HL-60 (cell line): ENCODE measurements around the gene CHRM3.

Source experiments
- DNase-seq, 2 experiments: peaks; one replicate each; pipeline ENCODE4 v3.0.0-alpha.2; 2010 to 2020; ENCODE audit warnings: low read depth in 1 of 2, low spot score in 1 of 2
- H3K27ac ChIP-seq: fragments of 250-450 bp; sonication (Bioruptor Pico); replicated peaks from 2 replicates; pipeline ENCODE4 v1.5.1; 2020; ENCODE audit warnings: mild to moderate bottlenecking, moderate library complexity
- H3K27me3 ChIP-seq: fragments of 250-450 bp; sonication (Bioruptor Pico); 2 replicates; pipeline ENCODE4 v1.5.1; 2021; ENCODE audit warnings: mild to moderate bottlenecking, moderate library complexity; ENCODE audit not compliant: insufficient read depth, poor library complexity, severe bottlenecking
- H3K4me3 ChIP-seq: replicated peaks from 2 replicates; pipeline ENCODE4 v1.5.1; 2011; ENCODE audit warnings: mild to moderate bottlenecking, control low read depth, low read length; ENCODE audit not compliant: insufficient read depth
- GABPA ChIP-seq: IDR thresholded peaks from 2 replicates; pipeline ENCODE4 v1.6.1; 2012; ENCODE audit warnings: low read depth
- POLR2AphosphoS5 ChIP-seq: IDR thresholded peaks from 2 replicates; pipeline ENCODE4 v1.6.1; 2012; ENCODE audit warnings: low read depth
- SPI1 ChIP-seq: IDR thresholded peaks from 2 replicates; pipeline ENCODE4 v1.6.1; 2012; ENCODE audit warnings: low read depth, mild to moderate bottlenecking, borderline replicate concordance
- TF ChIP-seq, protein P1 (sequence below): IDR thresholded peaks from 2 replicates; pipeline ENCODE4 v1.6.1; 2012; ENCODE audit warnings: low read depth; ENCODE audit not compliant: insufficient replicate concordance
- TF ChIP-seq, protein P2 (sequence below): IDR thresholded peaks from one replicate; pipeline ENCODE4 v1.5.1; 2011; ENCODE audit warnings: low read length, control low read depth, inconsistent platforms; ENCODE audit not compliant: insufficient read depth

The CHRM3 gene

DNA sequence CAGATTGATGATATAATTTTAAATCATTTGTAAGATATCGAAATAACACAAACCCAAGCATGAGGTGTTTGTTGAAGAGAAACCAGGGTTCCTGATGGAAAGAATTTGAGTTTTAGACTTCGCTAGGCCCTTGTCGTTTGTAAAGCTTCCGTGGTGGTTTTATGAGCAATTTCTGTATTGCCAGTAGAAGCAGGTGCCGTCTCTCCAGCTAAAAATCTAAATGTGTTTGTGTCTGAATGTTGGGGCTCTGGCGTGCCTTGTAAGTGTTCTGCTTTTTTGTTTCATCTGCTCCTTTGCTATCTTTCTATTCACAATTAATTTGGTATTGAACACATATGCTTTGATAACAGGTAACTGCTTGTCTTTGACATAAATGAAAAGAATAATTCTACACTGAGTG lies 27.5 kb downstream of the CHRM3 start:
- no peak for DNase-seq
- no peak overlapping the region for H3K27ac ChIP-seq
- no peak for TF ChIP-seq SPI1
- TF ChIP-seq, protein P1, sequence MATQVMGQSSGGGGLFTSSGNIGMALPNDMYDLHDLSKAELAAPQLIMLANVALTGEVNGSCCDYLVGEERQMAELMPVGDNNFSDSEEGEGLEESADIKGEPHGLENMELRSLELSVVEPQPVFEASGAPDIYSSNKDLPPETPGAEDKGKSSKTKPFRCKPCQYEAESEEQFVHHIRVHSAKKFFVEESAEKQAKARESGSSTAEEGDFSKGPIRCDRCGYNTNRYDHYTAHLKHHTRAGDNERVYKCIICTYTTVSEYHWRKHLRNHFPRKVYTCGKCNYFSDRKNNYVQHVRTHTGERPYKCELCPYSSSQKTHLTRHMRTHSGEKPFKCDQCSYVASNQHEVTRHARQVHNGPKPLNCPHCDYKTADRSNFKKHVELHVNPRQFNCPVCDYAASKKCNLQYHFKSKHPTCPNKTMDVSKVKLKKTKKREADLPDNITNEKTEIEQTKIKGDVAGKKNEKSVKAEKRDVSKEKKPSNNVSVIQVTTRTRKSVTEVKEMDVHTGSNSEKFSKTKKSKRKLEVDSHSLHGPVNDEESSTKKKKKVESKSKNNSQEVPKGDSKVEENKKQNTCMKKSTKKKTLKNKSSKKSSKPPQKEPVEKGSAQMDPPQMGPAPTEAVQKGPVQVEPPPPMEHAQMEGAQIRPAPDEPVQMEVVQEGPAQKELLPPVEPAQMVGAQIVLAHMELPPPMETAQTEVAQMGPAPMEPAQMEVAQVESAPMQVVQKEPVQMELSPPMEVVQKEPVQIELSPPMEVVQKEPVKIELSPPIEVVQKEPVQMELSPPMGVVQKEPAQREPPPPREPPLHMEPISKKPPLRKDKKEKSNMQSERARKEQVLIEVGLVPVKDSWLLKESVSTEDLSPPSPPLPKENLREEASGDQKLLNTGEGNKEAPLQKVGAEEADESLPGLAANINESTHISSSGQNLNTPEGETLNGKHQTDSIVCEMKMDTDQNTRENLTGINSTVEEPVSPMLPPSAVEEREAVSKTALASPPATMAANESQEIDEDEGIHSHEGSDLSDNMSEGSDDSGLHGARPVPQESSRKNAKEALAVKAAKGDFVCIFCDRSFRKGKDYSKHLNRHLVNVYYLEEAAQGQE = no peak
- TF ChIP-seq, protein P2, sequence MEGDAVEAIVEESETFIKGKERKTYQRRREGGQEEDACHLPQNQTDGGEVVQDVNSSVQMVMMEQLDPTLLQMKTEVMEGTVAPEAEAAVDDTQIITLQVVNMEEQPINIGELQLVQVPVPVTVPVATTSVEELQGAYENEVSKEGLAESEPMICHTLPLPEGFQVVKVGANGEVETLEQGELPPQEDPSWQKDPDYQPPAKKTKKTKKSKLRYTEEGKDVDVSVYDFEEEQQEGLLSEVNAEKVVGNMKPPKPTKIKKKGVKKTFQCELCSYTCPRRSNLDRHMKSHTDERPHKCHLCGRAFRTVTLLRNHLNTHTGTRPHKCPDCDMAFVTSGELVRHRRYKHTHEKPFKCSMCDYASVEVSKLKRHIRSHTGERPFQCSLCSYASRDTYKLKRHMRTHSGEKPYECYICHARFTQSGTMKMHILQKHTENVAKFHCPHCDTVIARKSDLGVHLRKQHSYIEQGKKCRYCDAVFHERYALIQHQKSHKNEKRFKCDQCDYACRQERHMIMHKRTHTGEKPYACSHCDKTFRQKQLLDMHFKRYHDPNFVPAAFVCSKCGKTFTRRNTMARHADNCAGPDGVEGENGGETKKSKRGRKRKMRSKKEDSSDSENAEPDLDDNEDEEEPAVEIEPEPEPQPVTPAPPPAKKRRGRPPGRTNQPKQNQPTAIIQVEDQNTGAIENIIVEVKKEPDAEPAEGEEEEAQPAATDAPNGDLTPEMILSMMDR = no peak
- no peak for TF ChIP-seq POLR2AphosphoS5
- no peak for TF ChIP-seq GABPA
- H3K4me3 ChIP-seq = no peak overlapping the region
- H3K27me3 ChIP-seq = no peaks in the 10 kb centered on the region

DNA sequence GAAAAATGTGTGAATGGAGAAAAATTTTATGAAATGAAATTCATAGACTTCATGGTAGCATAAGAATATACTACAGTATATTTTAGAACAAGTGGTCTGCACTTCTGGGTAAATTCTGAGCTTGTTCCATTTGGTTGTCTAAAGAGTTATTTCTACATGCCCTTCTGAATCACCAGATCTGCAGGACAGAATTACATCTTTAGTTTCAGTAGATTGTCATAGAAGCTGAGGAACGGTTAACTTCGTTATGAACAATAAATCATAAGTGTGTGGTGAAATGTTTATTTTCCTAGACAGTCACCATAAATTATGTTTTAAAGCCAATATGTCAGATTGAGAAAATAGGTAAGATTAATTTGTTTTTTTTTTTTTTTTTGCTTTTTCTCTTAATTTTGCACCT lies 30.9 kb downstream of the CHRM3 start:
- Histone ChIP-seq H3K27me3 (no peaks in the 10 kb centered on the region), H3K27ac (no peak overlapping the region), H3K4me3 (no peak overlapping the region)
- no peak for DNase-seq
- TF ChIP-seq POLR2AphosphoS5 (no peak), SPI1 (no peak), GABPA (no peak)
- TF ChIP-seq, protein P1 = no peak
- TF ChIP-seq, protein P2 = no peak

DNA sequence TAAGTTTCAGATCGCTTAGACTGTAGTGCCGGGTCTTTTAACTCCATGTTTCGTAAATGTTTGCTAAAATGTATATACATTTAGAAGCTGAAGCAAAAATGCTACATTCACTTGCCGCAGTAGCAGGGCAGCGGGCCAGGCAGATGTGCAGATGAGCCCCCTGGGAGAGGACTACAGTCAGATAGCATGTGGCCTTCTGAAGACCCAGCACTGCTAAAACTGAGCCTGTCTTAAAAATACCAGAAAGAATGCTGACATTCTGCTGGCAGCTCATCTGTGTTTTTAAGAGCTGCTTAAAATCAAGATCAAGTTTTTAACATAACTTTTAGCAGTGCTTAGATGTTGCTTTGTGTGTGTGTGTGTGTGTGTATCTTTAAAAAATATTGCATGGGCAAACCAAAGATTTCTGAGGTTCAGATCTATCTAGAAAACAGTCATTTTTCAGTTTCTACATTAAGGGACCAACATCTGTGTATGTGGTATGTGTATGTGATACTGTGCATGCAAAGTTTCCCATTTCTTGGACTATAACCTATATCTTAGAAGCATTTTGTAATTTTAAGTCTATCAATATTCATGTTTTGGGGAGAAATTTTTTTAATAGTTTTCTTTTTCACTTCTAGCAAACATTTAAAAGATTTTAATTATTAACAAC lies 31.7 kb downstream of the CHRM3 start:
- no peak for DNase-seq
- no peak overlapping the region for H3K27ac ChIP-seq

More for the DNA sequence above, 31.7 kb downstream of the CHRM3 start:
- no peaks in the 10 kb centered on the region for H3K27me3 ChIP-seq
- H3K4me3 ChIP-seq = no peak overlapping the region
- TF ChIP-seq SPI1 (no peak), POLR2AphosphoS5 (no peak)
- TF ChIP-seq, protein P2 = no peak
- TF ChIP-seq, protein P1 = no peak
